Hepatic stellate cell (primary cell): ENCODE data around the gene ETS2.
"Not testable (repeated sequence)": the region's sequence is repeated elsewhere in the genome, so short reads cannot be mapped to it uniquely, and the experiment has no call there.

Experiments used
- DNase-seq: peaks from one replicate; pipeline ENCODE4 v3.0.0; 2011; ENCODE audit warnings: low spot score

Gene ETS2

GRCh38 chr21:38839328-38840286 is 33.9 kb downstream of the ETS2 start:
- peak; percentile 62 for DNase-seq

- DNase-seq: no peak
Observed at GRCh38 chr21:38840456-38841300, 34.9 kb downstream of the ETS2 start.

GRCh38 chr21:38841472-38841871 is 35.7 kb downstream of the ETS2 start:
- DNase-seq: no peak

GRCh38 chr21:38842079-38842478 is 36.4 kb downstream of the ETS2 start:
- DNase-seq: no peak

GRCh38 chr21:38843379-38843778 is 37.6 kb downstream of the ETS2 start:
- DNase-seq: no peak

- peak; percentile 70 for DNase-seq
Observed at GRCh38 chr21:38843806-38844503, 38.2 kb downstream of the ETS2 start.

GRCh38 chr21:38845374-38845773 is 39.6 kb downstream of the ETS2 start:
- DNase-seq: not testable (repeated sequence)

GRCh38 chr21:38847556-38847955 is 41.8 kb downstream of the ETS2 start:
- no peak for DNase-seq

GRCh38 chr21:38848187-38848609 is 42.5 kb downstream of the ETS2 start:
- DNase-seq: no peak

- no peak for DNase-seq
Observed at GRCh38 chr21:38849776-38850175, 44.0 kb downstream of the ETS2 start.

GRCh38 chr21:38850277-38850951 is 44.7 kb downstream of the ETS2 start:
- DNase-seq: no peak

GRCh38 chr21:38851101-38851500 is 45.4 kb downstream of the ETS2 start:
- DNase-seq: no peak

GRCh38 chr21:38852278-38852677 is 46.5 kb downstream of the ETS2 start:
- DNase-seq: no peak

GRCh38 chr21:38852708-38853107 is 47.0 kb downstream of the ETS2 start:
- no peak for DNase-seq

- peak; percentile 51 for DNase-seq
Observed at GRCh38 chr21:38853421-38853919, 47.7 kb downstream of the ETS2 start.

GRCh38 chr21:38857152-38857825 is 51.6 kb downstream of the ETS2 start:
- no peak for DNase-seq

GRCh38 chr21:38858026-38858811 is 52.5 kb downstream of the ETS2 start:
- no peak for DNase-seq

GRCh38 chr21:38858812-38859205 is 53.1 kb downstream of the ETS2 start:
- no peak for DNase-seq

GRCh38 chr21:38859852-38860251 is 54.1 kb downstream of the ETS2 start:
- no peak for DNase-seq

GRCh38 chr21:38861056-38861455 is 55.3 kb downstream of the ETS2 start:
- DNase-seq: no peak
